ENCODE measurements around the gene COX4I2. TPM values are rescaled to one million over a fixed set of nuclear protein-coding genes. Genes with fewer than 3 reads are reported as not detected.

COX4I2 gene
- total and polyA plus RNA-seq, 2 of the 4 experiments (the other 2 are of a cell fraction) = not detected

DNA sequence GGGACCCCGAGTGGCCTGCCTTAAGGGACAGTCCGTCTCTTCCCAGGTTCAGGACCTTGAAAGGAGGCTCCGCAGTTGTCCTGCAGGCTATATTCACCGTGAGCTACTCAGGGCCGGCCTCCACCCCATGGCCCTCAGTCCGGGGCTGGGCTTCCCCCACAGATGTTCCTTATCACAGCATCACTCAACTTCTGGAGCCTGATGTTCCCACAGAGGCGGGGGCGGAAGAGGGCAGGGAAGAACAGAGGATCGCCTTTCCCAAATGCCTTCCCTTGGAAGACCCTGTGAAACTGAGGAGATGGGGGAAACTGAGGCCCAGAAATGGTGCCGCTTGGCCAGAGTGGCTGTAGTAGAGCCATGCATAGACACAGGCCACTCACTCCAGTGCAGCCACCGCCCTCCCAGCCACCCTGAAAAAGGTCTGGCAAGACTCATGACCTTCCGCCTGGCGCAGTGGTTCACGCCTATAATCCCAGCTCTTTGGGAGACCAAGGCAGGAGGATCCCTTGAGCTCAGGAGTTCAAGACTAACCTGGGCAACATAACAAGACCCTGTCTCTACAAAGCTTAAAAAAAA is 4.3 kb upstream of the COX4I2 start:
- peak overlapping the region; percentile 16; the same call in 1 of the 2 replicates for H3K27ac ChIP-seq (ENCODE audit: insufficient read depth, low read length)
- H3K9ac ChIP-seq (ENCODE audit: low read depth, low read length) = no peak overlapping the region
- no peaks in the 10 kb centered on the region; the same call in 1 of the 2 replicates for H3K9me1 ChIP-seq (ENCODE audit: insufficient read depth, low read length)
- H3K4me1 ChIP-seq (ENCODE audit: control insufficient read depth, insufficient read depth, low read length) = peaks cover 11% of the 10 kb centered on the region; the same call in 1 of the 2 replicates
- POLR2A ChIA-PET (ENCODE audit: unreplicated experiment) = interaction anchor here (0.5 to 0.6 kb wide), 2 partner anchors 130 to 312 kb away, joined by 3 to 6 read pairs; no protein-coding TSS in a partner anchor
- H3K9me3 ChIP-seq (ENCODE audit: control insufficient read depth, insufficient read depth, low read length) = no peaks in the 10 kb centered on the region
- no peaks in the 10 kb centered on the region for H3K79me1 ChIP-seq (ENCODE audit: low read depth in 1 of 2, low read length in 2 of 2)
- H2AFZ ChIP-seq (replicated peaks; ENCODE audit: low read length, poor library complexity) = peak overlapping the region; percentile 85
- peak overlapping the region; percentile 23; the same call in 1 of the 2 replicates for H4K5ac ChIP-seq (ENCODE audit: low read depth, low read length)
- no peaks in the 10 kb centered on the region for H4K20me1 ChIP-seq (ENCODE audit: insufficient read depth, low read length)
- no peak overlapping the region for H3K4me3 ChIP-seq (ENCODE audit: insufficient read depth, low read depth, low read length)
- H2BK120ac ChIP-seq (ENCODE audit: low read depth, low read length) = peak overlapping the region; percentile 87
- 48% methylated on average over 3 of the region's 14 CpGs; no CpG with 5 or more reads in 1 of the 2 experiments for WGBS, 2 experiments (ENCODE audit: extremely low coverage in 2 of 2, insufficient read length in 1 of 2)
- in situ Hi-C loops (cut with MboI; ENCODE audit: low sequenced_read_pairs) = no loop called here
- H4K91ac ChIP-seq (ENCODE audit: insufficient read depth, low read depth, low read length) = peak overlapping the region; percentile 62
- intact Hi-C loops (cut with micrococcal nuclease) = no loop called here
- peak overlapping the region; percentile 36; the same call in 1 of the 2 replicates for H3K18ac ChIP-seq (ENCODE audit: low read depth, low read length)
- H3K14ac ChIP-seq (replicated peaks; ENCODE audit: low read depth, low read length) = peak overlapping the region; percentile 50
- H3K4me2 ChIP-seq (ENCODE audit: low read depth, low read length) = no peak overlapping the region; the same call in 1 of the 2 replicates
- peak overlapping the region; percentile 79; the same call in 1 of the 2 replicates for H2AK5ac ChIP-seq (ENCODE audit: low read depth, low read length)
- H4K8ac ChIP-seq (ENCODE audit: low read depth in 2 of 2, low read length in 2 of 2) = peak overlapping the region in 1 of 2 experiments; percentile 86; a peak in 1 of 4 replicates
- ATAC-seq (ENCODE audit: low read depth) (peak; percentile 91), DNase-seq (peak; percentile 76)
- peak overlapping the region; percentile 4; the same call in 1 of the 3 replicates for H2BK15ac ChIP-seq (ENCODE audit: low read depth, low read length)
- H3K4ac ChIP-seq (ENCODE audit: low read depth, low read length) = peak overlapping the region; percentile 61
- peak overlapping the region; percentile 44 for H2AK9ac ChIP-seq (replicated peaks; ENCODE audit: low read depth, low read length, poor library complexity)
- dilution Hi-C loops (cut with HindIII; ENCODE audit: low sequenced_read_pairs, unreplicated experiment) = no loop called here
- no peak overlapping the region for H3K56ac ChIP-seq (ENCODE audit: extremely low read depth, insufficient read depth, low read length)
- TF ChIP-seq, protein P1, sequence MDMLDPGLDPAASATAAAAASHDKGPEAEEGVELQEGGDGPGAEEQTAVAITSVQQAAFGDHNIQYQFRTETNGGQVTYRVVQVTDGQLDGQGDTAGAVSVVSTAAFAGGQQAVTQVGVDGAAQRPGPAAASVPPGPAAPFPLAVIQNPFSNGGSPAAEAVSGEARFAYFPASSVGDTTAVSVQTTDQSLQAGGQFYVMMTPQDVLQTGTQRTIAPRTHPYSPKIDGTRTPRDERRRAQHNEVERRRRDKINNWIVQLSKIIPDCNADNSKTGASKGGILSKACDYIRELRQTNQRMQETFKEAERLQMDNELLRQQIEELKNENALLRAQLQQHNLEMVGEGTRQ (IDR thresholded peaks at IDR 0.05; ENCODE audit: low read depth, low read length) = no peak
- TF ChIP-seq NFE2L2 (IDR thresholded peaks at IDR 0.05; ENCODE audit: low read depth, low read length) = no peak
- TF ChIP-seq POLR2A (IDR thresholded peaks at IDR 0.05; ENCODE audit: low read depth, low read length) = no peak
- no peak for TF ChIP-seq RFX5 (IDR thresholded peaks at IDR 0.05; ENCODE audit: low read depth, low read length)
- peak; percentile 43; the same call in 1 of the 2 replicates for TF ChIP-seq MAZ (IDR thresholded peaks at IDR 0.05; ENCODE audit: borderline replicate concordance, low read depth, low read length)
- H2BK20ac ChIP-seq (ENCODE audit: low read depth, low read length) = peak overlapping the region; percentile 79
- BruUV-seq (replicated peaks) = no TSS peak
- CTCF ChIA-PET = interaction anchor here (0.6 to 2.9 kb wide), 9 partner anchors 10 to 318 kb away, joined by 3 to 26 read pairs (median 4); partner anchors contain the start of gene BCL2L1
- H2BK5ac ChIP-seq (ENCODE audit: low read depth, low read length, poor library complexity, severe bottlenecking) = no peak overlapping the region
- peak overlapping the region; percentile 4; the same call in 1 of the 2 replicates for H3K23ac ChIP-seq (ENCODE audit: low read depth, low read length)
- H3K36me3 ChIP-seq (ENCODE audit: control insufficient read depth, insufficient read depth, low read length) = no peaks in the 10 kb centered on the region
- peaks cover 5% of the 10 kb centered on the region; the same call in 1 of the 2 replicates for H3K27me3 ChIP-seq (ENCODE audit: control insufficient read depth, insufficient read depth, low read length)
